Measurements from ENCODE around the gene FNIP2. TPM values are rescaled to one million over a fixed set of nuclear protein-coding genes. Genes with fewer than 3 reads are reported as not detected.

FNIP2 gene
- total RNA-seq, 2 donors from 2014 or later: 26.7 to 38.2 TPM

GRCh38 chr4:158724637-158725036, 44.2 kb upstream of the FNIP2 start:
- DNase-seq: no peak
- TF ChIP-seq POLR2A (IDR thresholded peaks at IDR 0.05) (no peak), CTCF (IDR thresholded peaks at IDR 0.05) (no peak)
- no peak for ATAC-seq
- intact Hi-C loops (cut with DNase I): loop anchor here (5.0 to 10.0 kb wide), 2 partner anchors 123 to 480 kb away; no protein-coding TSS in a partner anchor
- H3K27ac ChIP-seq: no peak overlapping the region
- 70 to 73% methylated on average over 4 of the region's 4 CpGs for WGBS, 2 donors
- no peaks in the 10 kb centered on the region for H3K9me3 ChIP-seq
- H3K4me1 ChIP-seq: peaks cover 13% of the 10 kb centered on the region
- H3K4me3 ChIP-seq: no peak overlapping the region
- H3K36me3 ChIP-seq (replicated peaks in 1 of 2; ENCODE audit: insufficient read depth in 1 of 2, low read depth in 2 of 2): peaks cover 0 to 4% of the 10 kb centered on the region in 2 donors
- no peaks in the 10 kb centered on the region for H3K27me3 ChIP-seq

GRCh38 chr4:158726633-158727032, 42.2 kb upstream of the FNIP2 start:
- intact Hi-C loops (cut with DNase I): loop anchor here (5.0 to 10.0 kb wide), 2 partner anchors 121 to 478 kb away; no protein-coding TSS in a partner anchor

GRCh38 chr4:158728236-158728635, 40.6 kb upstream of the FNIP2 start:
- 39 to 70% methylated on average over 1 of the region's 1 CpG for WGBS, 2 donors
- no peak for TF ChIP-seq POLR2A (IDR thresholded peaks at IDR 0.05)
- no peak for TF ChIP-seq CTCF (IDR thresholded peaks at IDR 0.05)
- no peak for ATAC-seq
- intact Hi-C loops (cut with DNase I): loop anchor here (5.0 to 10.0 kb wide), 2 partner anchors 119 to 477 kb away; no protein-coding TSS in a partner anchor
- Histone ChIP-seq H3K27me3 (no peaks in the 10 kb centered on the region), H3K27ac (no peak overlapping the region), H3K36me3 (replicated peaks in 1 of 2; ENCODE audit: insufficient read depth in 1 of 2, low read depth in 2 of 2) (no peaks in the 10 kb centered on the region), H3K4me3 (no peak overlapping the region), H3K4me1 (peaks cover 4% of the 10 kb centered on the region), H3K9me3 (no peaks in the 10 kb centered on the region)
- DNase-seq: no peak

More at GRCh38 chr4:158726633-158727032, 42.2 kb upstream of the FNIP2 start:
- 66 to 67% methylated on average over 6 of the region's 6 CpGs for WGBS, 2 donors
- H3K9me3 ChIP-seq: no peaks in the 10 kb centered on the region
- no peak for DNase-seq
- no peak overlapping the region for H3K4me3 ChIP-seq
- H3K27ac ChIP-seq: no peak overlapping the region
- H3K36me3 ChIP-seq (replicated peaks in 1 of 2; ENCODE audit: insufficient read depth in 1 of 2, low read depth in 2 of 2): no peaks in the 10 kb centered on the region
- H3K4me1 ChIP-seq: peaks cover 11% of the 10 kb centered on the region
- no peak for TF ChIP-seq CTCF (IDR thresholded peaks at IDR 0.05)
- TF ChIP-seq POLR2A (IDR thresholded peaks at IDR 0.05): no peak
- ATAC-seq: no peak
- H3K27me3 ChIP-seq: no peaks in the 10 kb centered on the region

DNA sequence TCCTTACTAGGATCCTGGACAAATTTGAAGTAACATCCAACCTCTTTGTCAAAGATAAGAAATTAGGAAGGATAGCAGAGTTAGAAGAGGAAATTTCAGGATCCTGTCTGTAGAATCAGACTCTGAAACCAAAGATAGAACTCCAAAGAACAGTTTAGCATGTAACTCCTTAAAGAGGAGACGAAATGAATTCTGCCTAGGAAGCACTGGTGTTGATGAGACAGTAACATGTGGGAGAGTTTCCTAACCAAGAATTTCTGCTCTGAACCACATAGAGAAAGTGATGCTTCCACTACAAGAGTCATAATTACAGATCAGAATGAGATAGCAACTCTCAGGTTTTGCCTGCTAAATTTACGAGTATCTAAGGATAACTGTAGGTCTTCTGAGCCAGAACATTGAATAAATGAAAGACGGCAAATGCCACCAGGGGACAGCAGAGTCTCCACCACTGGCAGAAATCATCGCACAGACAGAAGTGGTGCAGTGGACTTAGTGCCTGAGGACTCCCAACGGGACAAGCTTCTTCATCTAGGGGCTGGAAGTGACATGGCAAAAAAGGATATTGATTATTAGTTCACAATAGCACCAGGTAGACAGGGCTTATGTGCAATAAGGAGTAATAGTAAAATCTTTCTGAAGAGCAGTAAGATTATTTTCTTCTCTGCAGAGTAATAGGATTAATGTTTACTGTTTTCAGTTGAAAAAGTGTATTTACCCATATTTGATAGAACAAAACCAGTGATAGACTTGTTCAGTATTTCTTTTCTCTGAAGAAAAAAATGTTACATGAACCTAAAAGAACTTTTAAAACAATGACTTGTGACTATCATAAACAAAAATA, 38.9 kb upstream of the FNIP2 start:
- DNase-seq: peak; percentile 67 to 79 (median 74)
- peak; percentile 75 to 97 (median 93) for TF ChIP-seq CTCF (IDR thresholded peaks at IDR 0.05)
- no peak for TF ChIP-seq POLR2A (IDR thresholded peaks at IDR 0.05)
- no peak overlapping the region for H3K27ac ChIP-seq
- no peaks in the 10 kb centered on the region for H3K4me1 ChIP-seq
- intact Hi-C loops (cut with DNase I): loop anchor here (5.0 to 10.0 kb wide), 3 partner anchors 117 to 475 kb away; no protein-coding TSS in a partner anchor
- no peaks in the 10 kb centered on the region for H3K36me3 ChIP-seq (replicated peaks in 1 of 2; ENCODE audit: insufficient read depth in 1 of 2, low read depth in 2 of 2)
- no peaks in the 10 kb centered on the region for H3K27me3 ChIP-seq
- WGBS, 2 donors: 12 to 22% methylated on average over 5 of the region's 5 CpGs
- H3K4me3 ChIP-seq: no peak overlapping the region
- ATAC-seq: peak; percentile 86
- no peaks in the 10 kb centered on the region for H3K9me3 ChIP-seq
